Activated naive CD8-positive, alpha-beta T cell treated with anti-CD3 and anti-CD28 coated beads, Interleukin-2, amount 50 U/mL, for 24 hours (primary cell): ENCODE measurements around the gene RNU6-9.
A peak's percentile ranks its signal among the peaks of the same experiment; 100 is the strongest.

Source experiments
- ATAC-seq: fragments of 150-1000 bp; cut with Tn5 transposase; one replicate; pipeline ENCODE4 v1.10.0; 2021
- DNase-seq: peaks from one replicate; pipeline ENCODE4 v3.0.0; 2021
- H3K27ac Mint-ChIP-seq: one replicate; pipeline ENCODE4 v1.8.0; 2021; ENCODE audit warnings: mild to moderate bottlenecking, mixed read lengths
- H3K27me3 Mint-ChIP-seq: one replicate; pipeline ENCODE4 v1.8.0; 2021; ENCODE audit warnings: mixed read lengths
- H3K36me3 Mint-ChIP-seq: one replicate; pipeline ENCODE4 v1.8.0; 2021; ENCODE audit warnings: low read depth, mixed read lengths
- H3K4me1 Mint-ChIP-seq: one replicate; pipeline ENCODE4 v1.8.0; 2021; ENCODE audit warnings: mixed read lengths
- H3K4me3 Mint-ChIP-seq: one replicate; pipeline ENCODE4 v1.8.0; 2021; ENCODE audit warnings: mild to moderate bottlenecking, moderate library complexity, mixed read lengths
- H3K9me3 Mint-ChIP-seq: one replicate; pipeline ENCODE4 v1.8.0; 2021; ENCODE audit warnings: mixed read lengths

Gene RNU6-9

DNA sequence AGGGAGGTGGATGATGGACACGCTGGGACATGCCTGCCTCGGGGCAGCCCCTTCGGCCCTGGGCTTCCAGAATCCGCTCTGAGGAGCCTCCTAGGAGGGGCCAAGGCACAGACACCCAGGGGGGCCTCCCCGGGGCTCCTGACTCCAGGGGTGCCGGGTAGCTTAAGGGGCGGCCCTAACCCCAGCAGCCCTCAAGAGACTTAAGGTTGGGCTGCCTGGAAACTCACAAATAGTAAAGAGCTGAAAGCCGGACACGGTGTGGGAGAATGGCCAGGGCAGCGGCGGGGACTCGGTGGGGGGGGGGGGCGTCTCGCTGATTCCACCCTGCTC lies 40.2 kb downstream of the RNU6-9 start:
- no peak overlapping the region for H3K4me3 Mint-ChIP-seq
- no peak overlapping the region for H3K27ac Mint-ChIP-seq
- H3K27me3 Mint-ChIP-seq, result peaks cover 2% of the 10 kb centered on the region
- H3K36me3 Mint-ChIP-seq, result no peaks in the 10 kb centered on the region
- peaks cover 25% of the 10 kb centered on the region for H3K4me1 Mint-ChIP-seq
- H3K9me3 Mint-ChIP-seq, result no peaks in the 10 kb centered on the region
- no peak for ATAC-seq
- DNase-seq, result no peak

DNA sequence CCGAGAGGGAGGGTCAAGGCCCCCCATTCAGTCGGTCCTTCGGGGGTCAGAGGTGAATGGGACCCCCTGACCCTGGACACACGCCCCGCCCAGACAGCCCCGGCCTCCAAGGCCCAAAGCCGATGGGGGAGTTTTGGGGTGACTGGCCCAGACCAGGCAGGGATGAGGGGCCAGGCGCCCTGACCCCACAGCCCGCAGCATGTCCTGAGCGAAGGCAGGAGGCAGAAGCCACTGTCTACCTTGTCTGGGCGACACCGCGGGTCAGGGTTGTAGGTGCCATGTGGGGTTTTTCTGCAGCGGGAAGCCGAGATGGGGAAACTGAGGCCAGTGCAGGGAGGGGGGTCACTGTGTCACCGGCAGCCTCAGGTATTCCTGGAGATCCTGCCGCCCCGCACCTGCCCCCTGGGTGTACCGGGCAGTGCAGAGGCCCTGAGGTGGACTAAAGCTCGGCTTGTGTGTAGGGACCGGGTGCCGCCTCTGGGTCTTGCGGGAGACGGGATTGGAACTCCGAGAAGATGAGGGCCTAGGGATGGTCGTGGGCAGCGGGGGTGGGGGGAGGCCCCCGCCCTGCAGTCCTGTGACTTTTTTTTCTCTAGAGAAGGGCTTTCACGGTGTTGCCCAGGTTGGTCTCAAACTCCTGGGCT lies 41.0 kb downstream of the RNU6-9 start:
- DNase-seq (no peak), ATAC-seq (no peak)
- Mint-ChIP-seq H3K27me3 (peaks cover 2% of the 10 kb centered on the region), H3K36me3 (no peaks in the 10 kb centered on the region), H3K9me3 (no peaks in the 10 kb centered on the region), H3K4me3 (no peak overlapping the region), H3K27ac (no peak overlapping the region), H3K4me1 (peaks cover 25% of the 10 kb centered on the region)

DNA sequence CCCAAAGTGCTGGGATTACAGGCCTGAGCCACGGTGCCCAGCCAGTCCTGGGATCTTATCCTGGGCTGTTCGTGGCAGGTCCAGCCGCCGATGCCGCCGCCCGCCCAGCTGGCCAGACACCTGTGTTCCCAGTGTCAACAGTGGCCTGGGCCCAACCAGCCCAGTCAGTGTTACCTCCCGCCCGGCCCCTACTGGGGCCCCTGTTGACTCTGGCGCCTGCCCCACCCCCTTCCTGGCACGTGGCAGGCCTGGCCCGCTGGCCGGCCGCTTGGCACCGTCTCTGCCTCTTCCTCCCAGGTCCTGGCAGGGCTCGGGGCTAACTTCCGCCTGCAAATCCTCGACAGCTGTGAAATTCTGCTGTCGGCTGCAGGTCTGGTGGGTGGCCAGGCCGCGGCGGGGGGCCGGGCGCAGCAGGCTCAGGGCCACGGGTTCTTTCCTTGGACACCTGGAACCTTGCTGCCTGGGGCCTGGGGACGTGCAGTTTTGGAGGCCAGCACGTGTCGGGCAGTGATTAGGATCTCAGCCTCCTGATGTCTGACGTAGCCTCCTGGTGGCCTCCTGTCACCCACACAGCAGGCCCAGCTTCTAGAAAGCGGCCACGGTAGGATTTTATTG lies 41.7 kb downstream of the RNU6-9 start:
- H3K4me3 Mint-ChIP-seq, result no peak overlapping the region
- H3K36me3 Mint-ChIP-seq, result no peaks in the 10 kb centered on the region
- H3K9me3 Mint-ChIP-seq, result no peaks in the 10 kb centered on the region
- DNase-seq (no peak), ATAC-seq (no peak)
- H3K27me3 Mint-ChIP-seq, result peaks cover 2% of the 10 kb centered on the region
- peaks cover 27% of the 10 kb centered on the region for H3K4me1 Mint-ChIP-seq
- no peak overlapping the region for H3K27ac Mint-ChIP-seq

DNA sequence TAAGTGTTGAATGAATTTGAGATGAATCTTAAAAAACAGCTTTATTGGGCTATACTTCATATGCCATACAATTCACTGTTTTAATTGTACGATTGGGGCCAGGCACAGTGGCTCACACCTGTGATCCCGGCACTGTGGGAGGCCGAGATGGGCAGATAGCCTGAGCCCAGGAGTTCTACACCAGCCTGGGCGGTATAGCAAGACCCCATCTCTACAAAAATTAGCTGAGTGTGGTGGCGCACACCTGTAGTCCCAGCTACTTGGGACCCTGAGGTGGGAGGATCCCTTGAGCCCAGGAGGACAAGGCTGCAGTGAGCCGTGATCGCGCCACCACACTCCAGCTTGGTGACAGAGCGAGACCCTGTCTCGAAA lies 42.9 kb downstream of the RNU6-9 start:
- no peaks in the 10 kb centered on the region for H3K9me3 Mint-ChIP-seq
- no peaks in the 10 kb centered on the region for H3K36me3 Mint-ChIP-seq
- peaks cover 2% of the 10 kb centered on the region for H3K27me3 Mint-ChIP-seq
- peaks cover 32% of the 10 kb centered on the region for H3K4me1 Mint-ChIP-seq
- no peak overlapping the region for H3K27ac Mint-ChIP-seq
- H3K4me3 Mint-ChIP-seq, result no peak overlapping the region
- no peak for DNase-seq
- ATAC-seq, result no peak

DNA sequence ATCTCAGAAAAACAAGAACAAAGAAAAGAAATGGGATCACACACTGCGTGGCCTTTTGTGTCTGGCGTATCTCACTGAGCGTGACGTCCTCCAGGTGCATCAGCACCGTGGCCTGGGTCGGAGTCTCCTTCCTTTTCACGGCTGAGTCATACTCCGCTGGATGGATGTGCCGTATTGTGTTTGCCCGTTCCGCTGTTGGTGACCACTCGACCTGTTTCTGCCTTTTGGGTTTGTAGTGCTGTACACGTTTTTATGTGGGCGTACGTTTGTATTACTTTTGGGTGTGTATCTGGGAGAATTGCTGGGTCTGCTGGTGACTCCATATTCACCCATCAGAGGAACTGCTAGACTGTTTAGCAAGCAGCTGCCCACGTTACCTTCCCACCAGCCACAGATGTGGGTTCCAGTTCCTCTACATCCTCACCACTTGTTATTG lies 44.0 kb downstream of the RNU6-9 start:
- peaks cover 34% of the 10 kb centered on the region for H3K4me1 Mint-ChIP-seq
- no peak overlapping the region for H3K4me3 Mint-ChIP-seq
- H3K36me3 Mint-ChIP-seq, result no peaks in the 10 kb centered on the region
- DNase-seq, result peak; percentile 45
- peaks cover 2% of the 10 kb centered on the region for H3K27me3 Mint-ChIP-seq
- peak; percentile 63 for ATAC-seq
- H3K27ac Mint-ChIP-seq, result peak overlapping the region; percentile 57
- no peaks in the 10 kb centered on the region for H3K9me3 Mint-ChIP-seq

DNA sequence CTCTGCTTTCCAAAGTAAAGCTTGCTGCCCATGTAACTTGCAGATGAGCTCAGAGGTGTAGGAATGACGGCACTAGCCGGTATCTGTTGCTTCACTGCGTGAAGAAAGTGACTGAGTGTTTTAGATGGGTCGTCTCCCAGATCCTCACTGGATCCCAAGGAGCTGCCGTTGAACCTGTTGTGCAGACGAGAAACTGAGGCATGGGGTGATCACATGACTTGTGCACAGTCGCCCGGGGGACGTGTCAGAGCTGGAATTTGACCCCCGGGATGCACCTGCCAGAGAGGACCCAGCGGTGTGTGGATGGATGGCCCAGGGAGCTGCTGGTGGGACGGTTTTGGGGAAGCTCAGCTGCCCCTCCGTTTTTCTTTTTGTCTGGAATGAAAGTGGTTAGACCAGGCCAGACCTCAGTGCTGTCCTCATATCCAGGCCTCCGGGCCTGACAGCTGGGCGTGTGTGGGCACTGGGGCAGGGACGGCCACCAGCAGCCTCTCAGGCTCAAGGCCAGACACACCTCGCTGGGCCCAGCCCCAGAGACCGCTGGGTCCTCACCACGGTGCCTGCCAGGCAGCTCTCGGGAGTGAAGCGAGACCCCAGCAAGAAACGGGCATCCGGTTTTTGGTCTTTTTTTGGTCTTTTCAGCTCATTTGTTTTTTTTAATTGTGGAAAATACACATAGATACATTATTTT lies 45.1 kb downstream of the RNU6-9 start:
- no peak overlapping the region for H3K27ac Mint-ChIP-seq
- peaks cover 2% of the 10 kb centered on the region for H3K27me3 Mint-ChIP-seq
- H3K4me3 Mint-ChIP-seq, result no peak overlapping the region
- no peak for DNase-seq
- peaks cover 28% of the 10 kb centered on the region for H3K4me1 Mint-ChIP-seq
- no peaks in the 10 kb centered on the region for H3K36me3 Mint-ChIP-seq
- ATAC-seq, result no peak
- H3K9me3 Mint-ChIP-seq, result no peaks in the 10 kb centered on the region

DNA sequence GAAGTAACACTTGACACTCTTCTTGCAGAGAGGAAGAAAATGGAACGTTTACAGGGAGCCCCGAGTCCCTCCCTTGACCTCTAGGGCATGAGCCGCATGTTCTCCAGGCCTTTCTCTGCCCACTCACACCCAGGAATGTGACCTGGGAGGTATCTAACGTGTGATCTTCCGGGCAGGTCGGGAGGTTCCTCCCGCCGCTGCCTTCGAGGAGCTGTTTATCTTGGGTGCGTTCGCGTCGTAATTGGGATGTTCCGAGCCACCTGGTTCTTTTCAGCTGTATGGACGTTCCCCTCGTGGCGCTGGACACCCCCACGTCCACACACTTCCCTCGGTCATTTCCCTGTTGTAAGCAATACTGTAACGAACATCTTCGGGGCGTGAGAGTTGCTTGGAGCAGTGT lies 46.2 kb downstream of the RNU6-9 start:
- Mint-ChIP-seq H3K27me3 (peaks cover 2% of the 10 kb centered on the region), H3K4me1 (peaks cover 28% of the 10 kb centered on the region), H3K9me3 (no peaks in the 10 kb centered on the region), H3K4me3 (peak overlapping the region; percentile 66), H3K36me3 (no peaks in the 10 kb centered on the region), H3K27ac (no peak overlapping the region)
- ATAC-seq (no peak), DNase-seq (no peak)

DNA sequence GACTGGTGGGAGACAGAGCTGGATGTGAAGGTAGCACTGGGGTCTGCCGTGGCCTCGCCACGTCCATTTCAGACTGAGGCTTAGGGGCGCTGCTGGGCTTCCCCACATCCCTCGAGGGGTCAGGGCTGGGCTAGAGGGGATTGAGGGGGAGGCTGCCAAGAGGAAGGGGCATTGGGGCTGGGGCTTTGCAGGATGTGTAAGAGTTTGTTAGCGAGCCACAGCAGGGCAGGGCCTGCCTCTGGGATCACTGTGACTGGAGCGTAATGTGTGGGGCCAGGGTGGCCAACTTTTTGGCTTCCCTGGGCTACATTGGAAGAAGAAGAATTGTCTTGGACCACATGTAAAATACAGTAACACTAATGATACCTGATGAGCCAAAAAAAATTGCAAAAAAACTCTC lies 46.6 kb downstream of the RNU6-9 start:
- peak overlapping the region; percentile 47 for H3K27ac Mint-ChIP-seq
- peaks cover 28% of the 10 kb centered on the region for H3K4me1 Mint-ChIP-seq
- peak overlapping the region; percentile 66 for H3K4me3 Mint-ChIP-seq
- ATAC-seq (no peak), DNase-seq (no peak)
- H3K27me3 Mint-ChIP-seq, result peaks cover 2% of the 10 kb centered on the region
- H3K36me3 Mint-ChIP-seq, result no peaks in the 10 kb centered on the region
- no peaks in the 10 kb centered on the region for H3K9me3 Mint-ChIP-seq

DNA sequence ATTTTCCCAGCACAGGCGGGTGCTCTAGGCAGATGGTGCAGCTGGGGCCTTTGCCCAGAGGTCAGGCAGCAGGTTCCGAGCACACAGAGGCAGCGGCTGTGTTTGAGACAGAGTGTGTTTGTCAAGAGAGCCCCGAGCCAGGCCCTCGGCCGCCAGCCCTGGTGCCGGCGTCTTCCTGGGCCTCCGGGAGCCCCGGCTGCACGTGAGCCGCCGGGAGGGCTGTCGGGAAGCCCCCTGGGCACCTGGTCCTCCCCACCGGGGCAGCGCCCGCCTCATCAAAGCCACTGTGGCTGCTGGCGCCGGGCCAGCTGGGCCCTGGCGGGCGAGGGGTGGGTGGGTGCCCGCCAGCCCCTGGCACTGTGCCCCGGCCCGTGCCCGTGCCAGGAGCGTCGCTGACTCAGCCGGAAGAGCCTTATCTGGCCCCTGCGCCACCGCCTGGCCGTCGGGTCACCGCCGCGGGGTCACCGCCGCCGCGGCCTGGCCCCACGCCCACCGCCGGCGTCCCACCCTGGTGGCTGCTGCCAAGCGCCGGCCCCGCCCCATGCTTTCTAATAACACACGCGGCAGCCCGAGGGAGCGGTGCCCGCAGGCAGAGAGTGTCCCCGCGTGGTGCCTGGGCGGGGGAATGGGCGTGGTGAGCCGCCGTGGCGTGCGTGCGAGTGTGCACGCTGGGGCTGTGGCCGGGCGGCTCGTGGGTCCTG lies 47.5 kb downstream of the RNU6-9 start:
- peak overlapping the region; percentile 47 for H3K27ac Mint-ChIP-seq
- peaks cover 2% of the 10 kb centered on the region for H3K27me3 Mint-ChIP-seq
- H3K36me3 Mint-ChIP-seq, result no peaks in the 10 kb centered on the region
- ATAC-seq (peak; percentile 51), DNase-seq (peak; percentile 67)
- H3K4me1 Mint-ChIP-seq, result peaks cover 28% of the 10 kb centered on the region
- H3K4me3 Mint-ChIP-seq, result peak overlapping the region; percentile 66
- H3K9me3 Mint-ChIP-seq, result no peaks in the 10 kb centered on the region

- peak overlapping the region; percentile 10 for H3K27ac Mint-ChIP-seq
Observed at GRCh38 chr19:941292-942132, 48.2 kb downstream of the RNU6-9 start.

DNA sequence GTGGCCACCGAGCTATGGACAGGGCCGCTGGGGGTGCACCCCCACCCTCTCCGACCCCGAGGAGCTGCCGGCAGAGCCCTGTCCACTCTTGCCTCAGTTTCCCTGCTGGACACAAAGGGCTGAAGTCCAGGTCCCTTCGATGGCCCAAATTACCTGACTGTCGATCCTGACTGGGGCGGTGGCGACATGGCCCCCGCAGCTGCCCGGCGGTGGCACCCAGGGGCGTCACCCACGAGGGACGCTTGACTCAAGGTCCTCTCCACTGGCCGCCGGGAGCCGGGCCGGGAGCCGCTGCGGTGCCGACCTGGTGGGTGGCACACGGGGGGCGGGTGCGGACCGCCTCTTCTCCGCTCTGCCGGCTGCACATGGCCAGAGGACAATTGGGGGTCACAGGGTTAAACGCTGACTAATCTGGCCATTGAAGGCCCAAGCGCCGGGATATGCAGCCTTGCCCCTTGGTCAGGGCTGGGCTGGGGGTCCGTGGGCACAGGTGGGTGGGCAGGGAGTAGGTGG lies 48.9 kb downstream of the RNU6-9 start:
- Mint-ChIP-seq H3K27me3 (peaks cover 2% of the 10 kb centered on the region), H3K4me3 (no peak overlapping the region), H3K27ac (no peak overlapping the region), H3K9me3 (no peaks in the 10 kb centered on the region), H3K4me1 (peaks cover 24% of the 10 kb centered on the region), H3K36me3 (no peaks in the 10 kb centered on the region)
- ATAC-seq (no peak), DNase-seq (no peak)

More at GRCh38 chr19:941292-942132, 48.2 kb downstream of the RNU6-9 start:
- peaks cover 28% of the 10 kb centered on the region for H3K4me1 Mint-ChIP-seq
- H3K4me3 Mint-ChIP-seq, result peak overlapping the region; percentile 62
- DNase-seq (no peak), ATAC-seq (no peak)
- no peaks in the 10 kb centered on the region for H3K36me3 Mint-ChIP-seq
- no peaks in the 10 kb centered on the region for H3K9me3 Mint-ChIP-seq
- H3K27me3 Mint-ChIP-seq, result peaks cover 2% of the 10 kb centered on the region
